ENCODE results near the gene LRRC53.

LRRC53 gene

DNA sequence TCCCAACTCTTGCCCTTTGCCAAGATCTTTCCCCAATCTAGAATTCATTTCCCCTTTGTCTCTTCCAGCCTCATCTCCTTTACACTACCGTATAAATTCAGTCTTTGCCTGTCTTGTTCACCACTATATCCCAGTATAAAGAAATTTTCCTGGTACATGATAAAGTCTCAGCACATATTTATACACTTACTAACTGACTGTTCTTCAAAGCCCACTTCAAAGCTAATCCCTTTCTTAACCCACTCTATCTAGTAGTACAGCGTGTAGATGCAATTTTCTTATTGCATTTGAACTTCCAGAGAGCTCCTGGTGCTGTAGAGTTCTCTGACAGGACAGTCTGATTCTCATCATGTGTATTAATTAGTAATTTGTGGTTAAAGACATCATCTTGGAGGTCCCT, 78.1 kb downstream of the LRRC53 start:
- DNase-seq (ENCODE audit: low read depth), result no peak

DNA sequence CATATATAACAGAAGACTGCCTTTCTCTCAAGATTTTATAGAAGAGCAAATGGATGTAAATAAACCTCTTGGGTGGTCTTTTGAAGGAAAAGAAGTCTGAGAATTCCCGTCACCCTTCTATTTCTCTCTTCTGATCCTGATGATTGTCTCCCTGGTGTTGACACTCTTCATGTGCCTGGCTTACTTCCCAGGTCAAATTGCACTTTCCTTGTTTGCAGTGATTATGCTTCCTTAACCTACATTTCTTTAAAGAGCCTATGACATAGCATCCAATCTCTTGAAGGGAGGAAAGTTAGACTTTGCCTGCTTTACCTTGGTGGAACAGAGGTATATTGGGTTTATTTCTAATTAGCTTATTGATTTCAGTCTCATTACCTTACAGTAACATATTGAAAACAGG, 80.1 kb downstream of the LRRC53 start:
- no peak for DNase-seq (ENCODE audit: low read depth)

DNA sequence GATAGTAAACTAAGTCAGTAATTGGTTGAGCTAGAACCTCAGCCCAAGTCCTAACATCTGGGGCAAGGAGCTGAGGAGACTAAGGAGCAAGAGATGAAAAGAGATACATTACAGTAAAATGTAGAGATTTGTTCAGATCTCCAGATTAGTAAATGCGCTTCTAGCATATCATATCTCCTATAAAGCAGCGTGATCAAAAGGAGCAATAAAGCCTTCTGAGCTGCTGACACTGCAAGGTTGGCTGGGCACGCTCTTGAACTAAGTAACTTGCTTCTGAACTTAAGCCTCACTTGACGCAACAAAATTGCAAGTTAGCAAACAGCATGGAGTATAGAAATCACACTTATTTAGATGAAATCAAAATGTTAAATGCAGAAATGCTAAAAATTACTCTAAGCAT, 80.9 kb downstream of the LRRC53 start:
- no peak for DNase-seq (ENCODE audit: low read depth)

DNA sequence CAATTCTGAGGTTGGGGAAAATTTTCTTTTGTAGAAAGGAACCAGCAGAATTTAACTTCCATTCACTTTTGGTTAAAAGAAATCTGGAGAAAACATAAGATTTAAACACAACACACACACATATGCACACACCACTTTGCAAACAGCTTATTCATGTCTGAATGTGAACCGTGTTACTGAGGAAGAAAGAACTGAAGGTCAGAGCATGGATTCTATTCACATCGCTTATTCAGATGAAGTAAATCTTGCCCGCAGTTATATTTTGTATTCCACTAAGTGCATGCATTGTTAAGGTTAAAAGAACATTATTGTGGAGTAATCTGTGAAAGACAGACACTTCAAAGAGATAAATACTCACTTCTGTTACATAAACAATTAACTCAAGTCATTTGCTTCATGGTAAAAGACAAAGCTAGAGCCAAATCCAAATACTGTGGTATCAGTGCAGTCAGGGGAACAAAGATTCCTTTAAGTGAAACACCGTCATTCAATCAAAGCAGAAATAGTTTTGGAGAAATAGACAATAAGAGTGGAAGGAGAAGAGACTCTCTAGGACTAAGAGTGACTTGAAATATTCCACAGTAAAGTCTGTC, 82.0 kb downstream of the LRRC53 start:
- DNase-seq (ENCODE audit: low read depth), result no peak

DNA sequence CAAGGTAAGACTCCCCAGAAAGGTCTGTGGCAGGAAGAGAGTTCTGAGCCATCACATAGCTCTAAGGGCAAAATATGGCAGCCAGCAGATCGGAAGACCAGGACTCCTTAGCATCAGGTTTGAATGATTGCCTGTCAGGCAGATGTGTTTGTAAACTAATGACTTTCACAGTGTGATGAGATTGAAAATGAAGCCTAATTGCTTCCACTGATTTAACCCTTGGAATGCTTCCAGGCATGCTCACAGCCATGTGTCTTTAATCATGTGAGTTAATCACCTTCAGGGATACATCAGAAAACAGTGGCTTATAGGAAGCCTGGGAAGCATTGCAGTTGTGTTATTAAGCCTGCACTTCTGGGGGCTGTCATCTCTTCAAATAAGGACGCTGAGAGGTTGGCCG, 82.8 kb downstream of the LRRC53 start:
- no peak for DNase-seq (ENCODE audit: low read depth)

DNA sequence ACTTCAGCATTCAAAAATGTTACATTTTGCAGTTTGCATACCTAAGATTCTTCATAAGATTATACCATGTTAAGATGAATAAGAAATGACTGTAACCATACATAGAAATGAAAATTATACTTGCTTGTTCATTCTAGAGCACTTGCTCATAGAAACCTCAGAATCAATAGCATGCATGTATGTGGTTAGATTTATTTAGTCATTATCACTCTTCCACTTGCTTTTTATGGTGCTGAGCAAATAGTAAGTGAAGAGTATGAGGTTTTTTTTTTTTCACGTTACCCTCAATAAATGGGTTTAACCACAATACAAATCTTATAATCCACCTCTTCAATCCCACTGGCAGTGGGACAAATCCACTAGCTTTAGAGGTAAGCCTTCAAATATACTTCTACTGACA, 84.7 kb downstream of the LRRC53 start:
- no peak for DNase-seq (ENCODE audit: low read depth)

DNA sequence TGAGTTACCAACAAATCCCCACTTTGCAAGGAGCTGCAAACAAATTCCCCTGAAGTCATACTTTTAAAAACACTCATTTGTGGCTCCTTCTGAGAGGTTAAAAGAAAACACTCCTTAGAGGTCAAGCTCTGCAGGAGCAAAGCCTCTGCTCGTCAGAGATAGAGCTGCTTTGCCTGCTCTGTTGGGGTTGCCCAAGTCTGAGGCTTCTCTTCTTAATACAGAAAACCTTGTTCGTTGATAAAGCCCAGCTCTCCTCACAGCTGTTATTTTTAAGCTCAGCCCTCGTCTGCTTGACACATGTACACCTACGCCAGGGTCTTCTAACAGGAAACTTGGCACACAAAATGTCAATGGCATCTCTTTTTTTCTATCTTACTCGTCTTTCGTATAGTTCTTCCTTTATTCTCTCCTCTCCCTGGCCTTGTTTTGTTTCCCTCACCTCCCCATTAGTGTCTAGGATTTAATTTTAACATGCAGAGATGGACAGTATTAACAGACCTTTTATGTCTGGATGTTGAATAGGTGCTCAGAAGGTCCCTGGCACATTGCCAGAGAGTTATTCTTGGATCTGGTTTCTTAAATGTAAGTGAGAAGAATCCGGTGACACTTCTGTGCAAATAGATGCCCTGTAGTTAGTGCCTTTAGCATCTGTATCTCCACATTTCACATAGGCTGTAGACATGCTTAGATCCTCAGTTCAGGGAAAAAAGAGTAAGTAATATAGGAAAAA, 86.0 kb downstream of the LRRC53 start:
- no peak for DNase-seq (ENCODE audit: low read depth)

DNA sequence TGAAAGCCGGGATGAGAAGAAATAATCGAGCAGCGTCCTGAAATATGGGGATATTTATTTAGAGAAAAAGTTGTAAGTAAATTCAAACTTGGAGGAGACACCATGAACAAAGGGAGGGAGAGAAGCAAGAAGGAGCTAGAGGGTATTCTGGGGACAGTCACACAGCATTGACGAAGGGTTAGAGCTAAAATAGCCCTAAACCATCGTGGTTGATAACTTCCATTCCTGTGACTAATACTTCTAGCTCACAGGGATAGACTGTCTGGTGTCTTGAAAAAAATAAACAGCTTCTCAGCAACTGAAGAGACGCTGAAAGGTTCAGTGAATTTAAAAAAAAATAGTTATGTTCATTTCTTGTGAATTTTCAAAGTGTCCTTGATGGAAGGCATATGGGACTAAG, 86.7 kb downstream of the LRRC53 start:
- no peak for DNase-seq (ENCODE audit: low read depth)

DNA sequence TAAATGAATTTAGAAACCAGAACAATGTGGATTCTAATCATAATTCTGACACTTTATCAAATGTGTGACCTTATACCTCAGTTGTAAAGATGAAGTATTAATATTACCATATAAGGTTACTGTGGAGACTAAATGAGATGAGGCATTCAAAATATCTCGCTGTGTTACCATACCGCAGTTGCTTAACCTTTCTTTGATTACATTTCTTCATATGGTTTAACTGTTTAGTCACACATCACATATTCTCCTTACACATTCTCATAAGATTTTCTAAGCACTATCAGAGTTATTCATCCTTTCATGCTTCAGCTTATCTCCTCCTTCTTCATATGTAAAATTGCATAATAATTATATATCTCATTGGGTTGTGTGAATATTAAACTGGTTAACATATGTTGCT, 88.9 kb downstream of the LRRC53 start:
- DNase-seq (ENCODE audit: low read depth), result no peak

DNA sequence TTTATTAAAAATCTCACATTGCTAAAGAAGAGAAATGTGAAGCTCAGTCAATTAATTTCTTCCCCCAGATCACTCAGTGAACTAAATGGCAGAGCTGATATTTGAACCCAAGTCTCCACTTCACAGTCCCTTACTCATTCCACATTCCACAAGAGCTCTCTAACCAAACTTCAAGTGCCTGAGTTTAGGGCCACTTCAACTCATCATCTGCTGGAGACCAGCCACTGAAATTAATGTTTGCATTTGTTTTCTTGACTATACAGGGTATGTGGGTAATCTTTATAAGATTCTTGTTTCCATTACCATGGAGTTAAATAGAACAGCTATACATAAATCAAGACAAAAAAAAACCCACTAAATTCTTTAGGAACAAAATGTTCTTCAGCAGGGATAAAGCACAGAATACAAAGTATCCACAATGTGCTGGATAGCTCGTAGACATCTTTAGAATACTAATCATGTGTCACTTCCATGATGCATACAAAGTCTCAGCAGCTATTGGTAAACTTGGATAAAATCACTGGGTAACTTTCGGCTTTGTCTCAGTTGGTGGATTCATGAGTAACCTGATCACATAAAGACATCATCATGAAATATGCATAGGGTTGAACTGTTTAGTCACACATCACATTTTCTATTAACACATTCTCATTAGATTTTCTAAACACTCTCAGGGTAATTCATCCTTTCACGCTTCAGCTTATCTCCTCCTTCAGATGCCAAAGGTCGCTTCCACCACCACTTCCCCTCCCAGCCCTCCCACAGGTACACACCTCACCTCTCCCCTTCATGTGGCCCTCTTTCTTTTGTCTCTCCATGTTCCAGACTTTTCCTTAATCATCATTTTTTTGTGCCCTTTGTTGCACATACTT, 89.8 kb downstream of the LRRC53 start:
- DNase-seq (ENCODE audit: low read depth), result no peak

DNA sequence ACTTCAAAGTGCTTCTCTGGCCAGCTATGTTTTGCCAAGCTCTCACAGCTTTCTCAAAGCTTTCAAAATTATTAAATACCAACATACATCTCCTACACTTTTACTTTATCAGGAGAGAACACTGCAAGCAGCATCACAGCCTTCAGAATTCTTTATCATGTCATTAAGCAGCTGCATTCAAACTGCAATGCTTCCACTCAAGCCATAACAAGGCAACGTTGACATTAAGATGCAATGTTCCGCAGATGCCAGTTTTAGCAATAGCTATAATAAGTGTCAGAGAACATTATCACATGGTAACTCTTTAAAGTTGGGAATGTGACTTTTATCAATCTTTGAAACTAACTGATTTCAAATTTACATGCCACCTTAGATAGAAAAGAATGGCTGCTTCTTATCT, 91.9 kb downstream of the LRRC53 start:
- DNase-seq (ENCODE audit: low read depth), result no peak
